Adrenal gland (tissue), 5 donors: ENCODE data around the gene ZNF827.

Experiments
- CTCF ChIP-seq, 6 experiments: fragments of 450-650 bp in 4 of 6; fragments of 200-600 bp in 2 of 6; sonication (generic) in 1 of 6; IDR thresholded peaks; 1 replicate in 5 of 6; 2 replicates in 1 of 6; pipeline versions ENCODE4 v1.5.1 to v1.8.0; 2016 to 2021; ENCODE audit warnings: antibody characterized with exemption in 6 of 6, mild to moderate bottlenecking in 2 of 6, moderate library complexity in 1 of 6
- POLR2A ChIP-seq, 2 donors: fragments of 450-650 bp; IDR thresholded peaks; one replicate each; pipeline ENCODE4 v1.6.1; 2017; ENCODE audit warnings: antibody characterized with exemption in 2 of 2, mild to moderate bottlenecking in 2 of 2, moderate library complexity in 1 of 2
- donor health status: DM: no; HTN: no; CAD: no.

- TF ChIP-seq CTCF (IDR thresholded peaks at IDR 0.05) (no peak), POLR2A (IDR thresholded peaks at IDR 0.05) (no peak)
Observed at GRCh38 chr4:145830699-145831098, 107.9 kb downstream of the ZNF827 start.
